OCI-LY1 (cell line): ENCODE measurements around the gene FMO2.

Experiments
- EZH2 ChIP-seq: fragments of 200-600 bp; sonication (generic), shearing (Covaris generic); IDR thresholded peaks from 2 replicates; pipeline ENCODE4 v1.8.0; 2017; ENCODE audit warnings: borderline replicate concordance, mixed run types, mild to moderate bottlenecking, antibody characterized with exemption, low read length, moderate library complexity, mixed read lengths
- TF ChIP-seq, protein P1 (sequence below): fragments of 200-600 bp; sonication (generic), shearing (Covaris generic); IDR thresholded peaks from 2 replicates; pipeline ENCODE4 v1.5.1; 2017; ENCODE audit warnings: mild to moderate bottlenecking, antibody characterized with exemption, low read length, moderate library complexity, mixed read lengths

DNA sequence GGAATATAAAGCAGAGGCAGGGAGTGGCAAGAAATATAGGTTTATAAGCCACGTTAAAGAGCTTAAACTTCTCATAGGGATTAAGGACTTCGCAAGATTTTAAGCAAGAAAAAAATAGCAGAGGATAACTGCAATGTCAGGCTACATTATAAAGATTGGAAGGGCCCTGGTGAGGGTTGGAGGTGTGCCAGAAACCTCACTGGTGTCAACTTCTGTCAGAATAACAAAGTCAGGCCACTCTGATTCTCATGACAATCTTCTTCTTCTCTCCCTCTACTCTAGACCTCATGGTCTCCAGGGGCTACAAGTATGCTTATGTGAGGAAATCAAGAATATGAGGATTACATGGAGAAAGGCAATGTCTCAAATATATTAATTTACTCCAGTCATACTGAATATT lies 32.6 kb upstream of the FMO2 start:
- TF ChIP-seq, protein P1, sequence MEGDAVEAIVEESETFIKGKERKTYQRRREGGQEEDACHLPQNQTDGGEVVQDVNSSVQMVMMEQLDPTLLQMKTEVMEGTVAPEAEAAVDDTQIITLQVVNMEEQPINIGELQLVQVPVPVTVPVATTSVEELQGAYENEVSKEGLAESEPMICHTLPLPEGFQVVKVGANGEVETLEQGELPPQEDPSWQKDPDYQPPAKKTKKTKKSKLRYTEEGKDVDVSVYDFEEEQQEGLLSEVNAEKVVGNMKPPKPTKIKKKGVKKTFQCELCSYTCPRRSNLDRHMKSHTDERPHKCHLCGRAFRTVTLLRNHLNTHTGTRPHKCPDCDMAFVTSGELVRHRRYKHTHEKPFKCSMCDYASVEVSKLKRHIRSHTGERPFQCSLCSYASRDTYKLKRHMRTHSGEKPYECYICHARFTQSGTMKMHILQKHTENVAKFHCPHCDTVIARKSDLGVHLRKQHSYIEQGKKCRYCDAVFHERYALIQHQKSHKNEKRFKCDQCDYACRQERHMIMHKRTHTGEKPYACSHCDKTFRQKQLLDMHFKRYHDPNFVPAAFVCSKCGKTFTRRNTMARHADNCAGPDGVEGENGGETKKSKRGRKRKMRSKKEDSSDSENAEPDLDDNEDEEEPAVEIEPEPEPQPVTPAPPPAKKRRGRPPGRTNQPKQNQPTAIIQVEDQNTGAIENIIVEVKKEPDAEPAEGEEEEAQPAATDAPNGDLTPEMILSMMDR = no peak
- TF ChIP-seq EZH2 = no peak
